HG03571 (cell line): ENCODE measurements around the gene CFAP20DC.
"Not testable (repeated sequence)": the region's sequence is repeated elsewhere in the genome, so short reads cannot be mapped to it uniquely, and the experiment has no call there.

Source experiments
- ATAC-seq: cut with Tn5 transposase; IDR thresholded peaks from one replicate; pipeline ENCODE4 v1.9.1; 2021; ENCODE audit not compliant: unreplicated experiment

CFAP20DC gene

DNA sequence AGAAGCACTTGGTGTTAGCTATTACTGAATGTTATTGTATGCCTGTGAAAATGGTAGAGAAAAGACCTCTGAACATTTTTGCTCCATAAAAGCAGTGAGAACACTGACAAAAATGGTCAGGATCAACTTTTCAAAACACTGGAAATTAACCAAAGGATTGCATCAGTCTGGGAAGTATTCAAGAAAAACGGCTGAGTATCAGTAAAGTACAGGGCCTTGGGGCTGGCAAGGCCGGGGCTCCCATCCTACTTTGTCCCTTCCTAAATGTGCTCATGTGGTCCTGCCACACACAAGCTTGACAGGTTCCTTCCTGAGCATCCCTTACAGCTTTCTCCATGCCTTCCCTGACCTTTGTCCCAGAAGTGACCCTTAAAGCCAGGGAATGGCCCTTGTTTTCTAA is 84.0 kb downstream of the CFAP20DC start:
- no peak for ATAC-seq

DNA sequence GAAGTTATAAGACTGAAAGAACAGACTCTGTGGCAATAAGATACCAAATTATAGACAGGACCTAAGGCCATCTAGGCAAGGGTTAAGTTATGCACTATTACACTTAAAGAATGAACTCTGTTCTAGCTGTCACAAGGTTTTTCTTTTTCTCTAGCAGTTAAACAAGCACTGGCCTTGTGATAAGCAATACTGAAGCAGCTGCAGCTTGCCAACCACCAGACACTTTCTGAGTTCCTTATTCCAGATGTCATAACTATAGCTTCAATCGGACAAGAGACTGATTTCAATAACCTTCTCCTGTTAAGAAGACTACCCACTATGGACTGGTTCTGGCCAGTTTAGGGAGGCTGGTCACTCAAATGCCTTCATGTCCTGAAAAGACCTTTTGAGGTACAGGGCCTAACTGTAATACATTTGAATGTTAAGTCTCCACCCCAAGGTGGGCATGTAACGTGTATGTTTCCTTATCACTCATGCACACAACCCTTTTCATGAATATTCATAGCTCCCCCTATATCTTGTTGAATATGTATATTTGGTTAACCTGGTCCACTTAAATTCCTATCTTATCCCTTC is 85.8 kb downstream of the CFAP20DC start:
- ATAC-seq, result no peak

DNA sequence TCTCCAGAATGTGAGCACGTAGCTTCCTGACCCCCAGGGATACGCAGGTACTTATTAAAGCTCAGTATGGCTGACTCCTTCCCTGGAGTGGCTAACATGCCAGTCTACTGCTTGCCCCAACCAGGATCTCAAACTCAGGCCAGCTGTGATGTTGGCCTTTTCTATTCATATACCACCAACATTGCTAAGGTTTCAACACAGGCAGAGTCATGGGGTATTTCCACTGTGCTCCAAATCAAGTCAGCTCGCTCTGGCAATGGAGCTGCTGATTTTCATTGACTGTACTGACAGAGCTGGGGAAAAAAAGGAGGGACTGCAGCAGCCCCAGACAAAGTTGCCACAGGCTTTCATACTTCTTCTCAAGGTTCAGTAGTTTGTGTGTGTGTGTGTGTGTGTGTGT is 87.0 kb downstream of the CFAP20DC start:
- ATAC-seq, result no peak

DNA sequence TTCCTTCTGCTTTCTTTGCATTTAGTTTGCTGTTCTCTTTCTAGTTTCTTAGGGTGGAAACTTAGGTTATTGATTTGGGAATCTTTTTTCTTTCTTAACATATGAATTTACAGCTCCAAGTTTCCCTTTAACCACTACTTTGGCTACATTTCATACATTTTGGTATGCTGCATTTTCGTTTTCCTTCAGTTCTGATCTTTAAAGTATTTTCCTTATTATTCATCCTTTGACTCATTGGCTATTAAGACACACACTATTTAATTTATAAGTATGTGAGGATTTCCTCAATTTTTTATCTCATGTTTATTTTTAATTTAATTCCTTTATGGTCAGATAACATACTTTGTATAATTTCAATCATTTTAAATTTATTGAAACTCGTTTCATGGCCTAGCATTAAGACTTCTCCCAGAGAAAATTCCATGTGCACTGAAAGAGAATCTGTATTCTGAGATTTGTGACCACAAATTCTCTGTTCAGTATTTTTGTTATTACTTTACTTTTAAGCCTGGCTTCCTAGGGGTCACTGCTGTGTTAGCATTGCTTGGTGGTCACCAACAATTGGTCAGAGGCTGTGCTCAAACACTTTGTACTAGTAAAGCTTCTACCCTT is 87.7 kb downstream of the CFAP20DC start:
- no peak for ATAC-seq

DNA sequence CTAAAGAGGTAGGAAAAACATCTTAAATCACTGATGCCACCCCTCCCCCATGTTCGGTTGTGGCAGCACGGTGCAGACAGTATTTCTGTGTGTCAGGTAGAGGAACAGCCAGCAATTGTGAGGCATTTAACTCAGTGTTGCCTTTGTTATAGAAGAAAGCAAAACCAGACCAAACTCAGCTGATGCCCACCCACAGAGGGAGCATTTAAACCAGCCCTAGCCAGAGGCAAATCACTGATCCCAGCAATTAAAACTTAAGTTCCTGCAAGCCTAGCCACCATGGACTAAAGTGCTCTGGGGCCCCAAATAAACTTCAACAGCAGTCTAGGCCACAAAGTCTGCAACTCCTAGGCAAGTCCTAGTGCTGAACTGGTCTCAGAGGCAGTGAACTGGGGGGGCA is 94.5 kb downstream of the CFAP20DC start:
- ATAC-seq, result no peak

DNA sequence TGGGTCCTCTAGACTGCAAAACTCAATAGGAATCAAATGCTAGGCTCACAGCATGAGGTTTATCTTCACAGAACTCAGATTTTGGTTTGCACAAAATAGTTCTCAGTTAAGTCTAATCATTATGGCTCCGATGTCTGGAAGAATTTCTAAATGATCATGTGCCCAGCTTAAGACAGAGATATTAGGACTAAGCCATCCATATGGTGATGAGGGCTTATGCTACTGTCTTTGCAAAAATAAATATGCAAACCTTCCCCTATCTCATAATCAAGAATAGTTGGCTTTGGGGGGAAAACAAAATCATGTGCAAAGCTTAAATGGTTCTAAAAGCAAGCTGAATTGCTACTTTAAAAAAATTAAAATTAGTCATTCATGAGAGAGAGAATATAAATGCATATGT is 96.5 kb downstream of the CFAP20DC start:
- no peak for ATAC-seq

DNA sequence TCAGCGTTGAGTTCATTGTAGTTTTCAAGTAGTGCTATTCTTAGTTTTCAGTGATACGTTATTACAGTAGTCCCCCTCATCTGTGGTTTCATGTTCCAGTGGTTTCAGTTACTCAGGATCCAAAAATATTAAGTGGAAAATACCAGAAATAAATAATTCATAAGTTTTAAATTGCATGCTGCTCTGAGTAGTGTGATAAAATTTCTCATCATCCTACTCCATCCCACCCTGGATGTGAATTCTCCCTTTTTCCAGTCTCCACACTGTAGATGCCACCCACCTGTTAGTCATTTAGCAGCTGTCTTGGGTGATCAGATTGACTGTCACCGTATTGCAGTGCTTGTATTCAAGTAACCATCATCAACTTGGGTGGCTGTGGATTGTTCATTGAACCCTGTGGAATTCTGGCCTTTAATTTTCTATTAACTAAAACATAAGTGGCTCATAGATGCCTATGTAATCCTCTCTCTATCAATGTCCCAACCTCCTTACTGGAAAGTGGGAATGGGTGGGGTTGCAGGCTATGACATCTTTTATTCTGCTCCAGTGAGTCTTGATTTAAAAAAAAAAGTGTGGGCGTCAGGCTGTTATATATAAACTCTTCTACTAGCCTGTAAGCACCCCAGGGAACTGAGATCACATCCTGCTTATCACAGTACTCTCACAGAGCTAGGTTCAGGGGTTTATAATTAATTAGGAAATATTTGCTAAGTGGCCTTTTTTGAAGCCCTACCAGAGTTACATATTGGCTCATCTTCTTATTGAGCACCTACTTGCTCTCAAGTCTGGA is 97.5 kb downstream of the CFAP20DC start:
- peak; percentile 93 for ATAC-seq

DNA sequence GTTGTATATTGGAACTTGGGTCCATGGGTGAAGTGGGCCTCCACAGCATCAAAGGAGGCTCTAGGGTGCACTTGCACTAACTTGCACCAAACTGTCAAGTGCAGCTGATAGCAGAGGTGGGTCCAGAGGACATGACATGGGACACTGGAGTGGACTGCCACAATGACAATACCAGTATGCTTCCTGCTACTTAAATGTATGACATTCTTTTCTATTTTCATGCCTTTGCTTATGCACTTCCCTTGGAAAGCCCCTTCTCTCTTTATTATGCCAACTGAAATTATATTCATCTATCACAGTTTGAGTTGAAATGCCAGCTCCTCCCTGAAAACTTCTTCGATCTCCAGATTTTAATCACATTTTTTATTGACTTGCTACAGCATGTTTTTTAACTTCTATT is 101.8 kb downstream of the CFAP20DC start:
- no peak for ATAC-seq

DNA sequence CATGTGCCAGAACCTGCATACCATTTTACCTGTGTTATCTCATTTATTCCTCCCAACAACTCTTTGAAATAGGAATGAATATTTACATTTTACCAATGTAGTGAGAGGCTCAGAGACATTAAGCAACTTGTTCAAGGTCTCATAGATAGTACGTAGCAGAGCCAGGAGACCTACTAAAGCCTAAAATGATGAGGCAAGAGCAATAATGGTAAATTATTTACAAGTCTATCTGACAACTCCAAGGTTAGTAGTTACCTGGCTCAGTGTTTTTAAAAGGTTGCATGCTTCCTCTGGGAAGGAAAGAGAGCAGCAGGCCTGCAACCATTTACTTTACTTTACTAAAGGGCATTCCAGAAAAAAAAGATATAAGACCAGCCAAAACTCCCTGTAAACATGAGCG is 103.0 kb downstream of the CFAP20DC start:
- ATAC-seq, result no peak

DNA sequence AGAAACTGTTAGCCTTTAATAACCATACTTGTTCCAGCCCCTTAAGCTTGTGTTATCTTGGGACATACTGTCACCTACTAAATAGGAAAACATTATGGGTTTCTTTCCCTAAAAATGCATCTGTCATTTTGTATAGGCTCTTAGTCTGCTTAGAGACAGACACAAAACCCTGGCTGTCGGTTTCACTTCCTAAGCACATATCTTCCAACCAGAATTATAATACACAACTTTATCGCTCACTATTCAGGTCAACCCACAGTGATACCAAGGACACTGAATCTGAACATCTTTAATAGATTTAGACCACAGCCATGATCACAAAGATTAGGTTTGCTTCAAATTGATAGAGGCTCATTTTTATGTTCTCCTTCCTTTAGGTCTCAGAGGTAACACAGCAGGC is 111.8 kb downstream of the CFAP20DC start:
- ATAC-seq, result no peak

DNA sequence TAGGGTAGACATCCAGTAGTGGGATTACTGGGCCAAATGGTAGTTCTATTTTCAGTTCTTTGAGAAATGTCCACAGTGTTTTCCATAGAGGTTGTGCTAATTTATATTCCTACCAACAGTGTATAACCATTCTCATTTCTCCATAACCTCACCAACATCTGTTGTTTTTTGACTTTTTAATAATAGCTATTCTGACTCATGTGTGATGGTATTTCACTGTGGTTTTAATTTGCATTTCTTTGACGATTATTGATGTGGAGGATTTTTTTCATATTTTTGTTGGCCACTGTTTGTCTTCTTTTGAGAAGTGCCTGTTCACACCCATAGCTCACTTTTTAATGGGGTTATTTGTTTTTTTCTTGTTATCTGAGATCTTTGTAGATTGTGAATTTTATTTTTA is 125.2 kb downstream of the CFAP20DC start:
- no peak for ATAC-seq

DNA sequence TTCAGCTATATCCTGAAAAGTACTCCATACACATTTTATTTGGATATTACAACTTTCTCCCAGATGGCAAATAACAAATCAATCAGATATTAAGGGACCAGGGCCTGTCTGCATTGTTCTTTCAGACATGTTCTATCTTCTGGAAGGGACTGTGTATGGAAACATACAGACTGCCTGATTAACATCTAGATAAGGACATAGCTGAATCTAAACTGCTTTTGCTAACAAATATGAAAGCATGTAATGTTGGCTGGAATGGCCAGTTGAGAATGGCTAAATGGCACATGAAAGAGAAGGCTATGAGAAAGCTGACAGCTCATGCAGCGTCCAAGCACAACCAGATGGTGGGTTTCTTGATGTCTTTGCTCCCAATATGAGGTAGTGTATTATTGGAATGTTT is 149.4 kb downstream of the CFAP20DC start:
- ATAC-seq, result no peak

DNA sequence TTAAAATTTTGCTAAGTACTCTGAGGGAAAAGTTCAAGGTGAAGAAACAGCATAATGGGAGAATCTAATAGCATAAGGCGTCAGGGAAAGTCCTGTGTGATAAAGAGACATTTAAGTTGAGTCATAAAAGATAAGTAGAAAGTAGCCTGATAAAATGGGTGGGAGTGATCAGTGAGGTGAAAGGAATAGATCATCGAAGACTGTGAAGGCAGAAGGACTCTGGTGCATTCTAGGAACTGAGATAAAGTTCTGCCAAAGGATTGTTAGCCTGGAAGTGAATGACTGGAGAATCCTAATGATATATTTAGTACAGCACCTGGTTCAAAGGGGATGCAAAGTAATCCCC is 149.9 kb downstream of the CFAP20DC start:
- ATAC-seq, result peak; percentile 11

DNA sequence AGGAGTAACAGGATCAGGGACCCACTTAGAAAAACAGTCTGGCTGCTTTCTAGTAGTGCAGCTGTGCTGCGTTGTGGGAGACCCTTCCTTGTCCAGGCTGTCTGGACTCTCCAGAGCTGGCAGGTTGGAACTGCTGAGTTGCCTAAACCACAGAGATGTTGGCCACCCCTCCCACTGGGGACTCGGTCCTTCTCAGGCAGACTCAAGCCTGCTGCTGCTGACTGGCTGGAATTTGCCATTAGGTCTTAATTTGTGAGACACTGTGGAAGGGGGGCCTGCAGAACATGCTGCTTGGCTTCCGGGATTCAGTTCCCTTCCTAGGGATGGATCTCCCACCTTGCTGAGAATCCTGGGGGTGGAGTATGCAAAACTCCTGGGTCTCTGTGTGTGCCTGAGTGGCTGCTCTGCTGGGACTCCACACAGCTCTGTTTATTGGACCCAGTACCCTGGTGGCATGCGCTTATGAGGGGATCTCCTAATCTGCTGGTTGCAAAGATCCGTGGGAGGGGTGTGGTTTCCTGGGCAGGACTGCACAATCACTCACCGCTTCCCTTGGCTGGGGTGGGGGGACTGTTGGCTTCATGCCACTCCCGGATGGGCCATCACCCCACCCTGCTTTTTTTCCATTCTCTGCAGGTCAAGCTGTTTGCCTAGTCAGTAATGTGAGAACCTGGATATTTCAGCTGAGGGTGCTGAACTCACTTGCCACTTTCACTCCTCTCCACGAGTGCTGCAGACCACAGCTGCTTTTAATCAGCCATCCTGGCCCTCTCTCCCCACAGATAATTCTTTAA is 150.5 kb downstream of the CFAP20DC start:
- peak; percentile 63 for ATAC-seq

DNA sequence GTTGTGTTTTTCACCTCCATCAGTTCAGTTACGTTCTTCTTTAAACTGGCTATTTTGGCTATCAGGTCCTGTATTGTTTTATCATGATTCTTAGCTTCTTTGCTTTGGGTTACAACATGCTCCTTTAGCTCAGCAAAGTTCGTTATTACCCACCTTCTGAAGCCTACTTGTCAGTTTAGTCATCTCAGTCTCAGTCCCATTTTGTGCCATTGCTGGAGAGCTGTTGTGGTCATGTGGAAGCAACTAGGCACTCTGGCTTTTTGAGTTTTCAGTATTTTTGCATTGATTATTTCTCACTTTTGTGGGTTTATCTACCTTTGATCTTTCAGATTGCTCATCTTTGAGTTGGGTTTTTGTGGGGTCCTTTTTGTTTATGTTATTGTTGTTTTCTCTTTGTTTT is 151.3 kb downstream of the CFAP20DC start:
- ATAC-seq, result no peak

DNA sequence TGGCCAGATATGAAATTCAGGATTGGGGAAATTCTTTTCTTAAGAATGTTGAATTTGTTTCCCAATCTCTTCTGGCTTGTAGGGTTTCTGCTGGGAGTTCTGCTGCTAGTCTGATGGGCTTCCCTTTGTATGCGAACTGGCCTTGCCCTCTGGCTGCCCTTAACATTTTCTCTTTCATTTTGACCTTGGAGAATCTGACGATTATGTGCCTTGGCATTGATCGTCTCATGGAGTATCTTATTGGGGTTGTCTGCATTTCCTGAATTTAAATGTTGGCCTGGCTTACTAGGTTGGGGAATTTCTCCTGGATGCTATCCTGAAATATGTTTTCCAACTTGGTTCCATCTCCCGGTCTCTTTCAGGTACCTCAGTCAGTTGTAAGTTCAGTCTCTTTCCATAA is 152.2 kb downstream of the CFAP20DC start:
- no peak for ATAC-seq

DNA sequence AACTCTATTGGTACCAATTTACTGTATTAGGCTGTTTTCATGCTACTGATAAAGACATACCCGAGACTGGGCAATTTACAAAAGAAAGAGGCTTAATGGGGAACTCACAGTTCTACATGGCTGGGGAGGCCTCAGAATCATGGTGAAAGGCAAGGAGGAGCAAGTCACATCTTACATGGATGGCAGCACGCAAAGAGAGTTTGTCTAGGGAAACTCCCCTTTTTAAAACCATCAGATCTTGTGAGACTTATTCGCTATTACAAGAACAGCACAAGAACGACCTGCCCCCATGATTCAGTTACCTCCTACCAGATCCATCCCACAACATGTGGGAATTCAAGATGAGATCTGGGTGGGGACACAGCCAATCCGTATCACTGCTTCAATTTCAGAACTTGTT is 154.1 kb downstream of the CFAP20DC start:
- ATAC-seq, result not testable (repeated sequence)

DNA sequence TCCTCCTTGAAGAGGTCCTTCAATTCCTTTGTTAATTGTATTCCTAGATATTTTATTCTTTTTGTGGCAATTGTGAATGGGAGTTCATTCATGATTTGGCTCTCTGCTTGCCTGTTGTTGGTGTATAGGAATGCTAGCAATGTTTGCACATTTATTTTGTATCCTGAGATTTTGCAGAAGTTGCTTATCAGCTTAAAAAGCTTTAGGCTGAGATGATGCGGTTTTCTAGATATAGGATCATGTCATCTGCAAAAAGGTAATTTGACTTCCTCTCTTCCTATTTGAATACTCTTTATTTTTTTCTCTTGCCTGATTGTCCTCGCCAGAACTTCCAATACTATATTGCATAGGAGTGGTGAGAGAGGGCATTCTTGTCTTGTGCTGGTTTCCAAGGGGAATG is 157.3 kb downstream of the CFAP20DC start:
- not testable (repeated sequence) for ATAC-seq

DNA sequence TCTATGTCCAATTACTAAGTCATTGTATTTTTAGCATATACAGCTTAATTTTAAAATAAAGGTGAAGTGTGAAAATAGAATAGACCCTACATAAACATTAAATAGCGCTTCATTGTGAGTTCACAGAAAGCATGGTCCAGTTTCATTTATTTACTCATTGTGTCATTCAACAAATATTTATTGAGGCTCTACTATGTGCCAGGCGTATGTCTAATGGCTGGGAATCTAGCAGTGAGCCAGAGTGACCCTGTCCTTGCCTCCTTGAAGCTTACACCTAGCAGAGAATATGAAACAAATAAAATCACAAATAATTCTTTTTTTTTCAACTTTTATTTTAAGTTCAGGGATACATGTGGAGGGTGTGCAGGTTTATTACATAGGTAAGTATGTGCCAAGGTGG is 161.7 kb downstream of the CFAP20DC start:
- ATAC-seq, result no peak

DNA sequence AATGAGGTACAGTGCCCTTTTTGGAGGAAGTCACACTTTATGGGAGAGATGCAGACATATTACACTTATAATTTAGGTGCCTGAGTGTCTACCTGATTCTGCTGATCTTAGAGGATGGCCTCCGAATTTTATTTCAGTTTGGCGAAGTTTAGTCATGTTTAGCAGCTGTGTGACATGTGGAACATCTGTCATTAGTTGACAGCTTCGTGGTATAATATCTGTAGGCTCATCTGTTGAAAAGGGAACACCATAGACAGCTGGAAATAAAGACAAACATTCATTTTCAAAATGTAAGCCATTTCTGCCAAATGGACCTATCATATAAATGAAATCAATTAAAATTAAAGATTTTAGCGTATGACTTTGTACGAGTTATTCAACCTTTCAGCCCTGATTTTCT is 165.4 kb downstream of the CFAP20DC start:
- no peak for ATAC-seq

DNA sequence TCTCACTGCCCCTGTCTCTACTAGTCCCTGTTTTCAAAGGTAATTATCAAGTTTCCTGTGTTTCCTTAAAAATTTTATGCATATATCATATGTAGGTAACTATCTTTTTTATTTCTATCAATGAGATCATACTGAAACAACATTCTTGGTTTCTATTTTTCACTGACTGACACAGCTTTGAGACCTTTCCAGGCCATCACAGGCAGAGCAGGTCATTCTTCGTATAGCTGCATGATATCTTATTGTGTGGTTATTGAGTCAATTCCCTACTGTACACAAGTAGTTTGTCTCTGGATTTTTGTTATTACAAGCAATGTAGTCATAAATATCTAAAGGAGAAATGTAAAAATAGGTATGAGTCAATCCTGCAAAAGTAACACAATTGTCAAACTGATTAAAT is 169.6 kb downstream of the CFAP20DC start:
- ATAC-seq, result no peak

DNA sequence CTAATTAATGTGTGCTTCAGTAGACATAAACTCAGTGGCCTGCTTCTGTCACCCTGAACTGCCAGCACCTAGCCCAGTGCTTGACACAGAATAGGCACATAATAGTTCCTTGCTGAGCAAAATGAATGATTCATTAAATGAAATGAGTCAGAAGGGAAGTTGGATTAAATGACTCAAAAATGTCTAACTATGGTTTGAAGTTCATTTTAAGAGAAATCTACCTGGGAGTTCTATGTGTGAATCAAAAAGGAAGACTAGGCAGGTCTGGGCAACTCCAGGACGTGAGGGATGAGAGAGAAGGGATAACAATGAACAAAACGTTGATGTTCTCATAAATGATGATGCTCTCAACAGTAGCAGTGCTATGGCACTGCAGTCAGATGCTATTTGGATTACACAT is 175.0 kb downstream of the CFAP20DC start:
- ATAC-seq, result peak; percentile 90
